H1 (cell line): Measurements from ENCODE around the gene ENTPD1. TPM values are rescaled to one million over a fixed set of nuclear protein-coding genes. Genes with fewer than 3 reads are reported as not detected.

Experiments used
- CTCF ChIA-PET: fragments of 300-600 bp; sonication (Branson Sonifier 250); formaldehyde crosslinking; loops from one replicate; lab custom pipeline; 2021; ENCODE audit not compliant: partially characterized antibody; lab: Charles Lee
- POLR2A ChIA-PET: fragments of 300-600 bp; sonication (Branson Sonifier 250); formaldehyde crosslinking; loops from one replicate; lab custom pipeline; 2021; ENCODE audit warnings: inconsistent platforms; ENCODE audit not compliant: partially characterized antibody; lab: Charles Lee
- DNase-seq, 2 experiments: peaks; one replicate each; pipeline versions ENCODE4 v3.0.0 to v3.0.0-alpha.2; 2010 to 2022; ENCODE audit warnings: low spot score in 2 of 2, low read depth in 1 of 2, mixed read lengths in 1 of 2
- FAIRE-seq: peaks from 2 replicates; lab custom pipeline; 2011; peaks lifted over from hg19 to GRCh38; lab: Jason Lieb, UNC
- H2AFZ ChIP-seq: 2 replicates; pipeline ENCODE4 v1.8.1; 2012; ENCODE audit warnings: low read length, inconsistent platforms
- H2AK5ac ChIP-seq: 2 replicates; pipeline ENCODE4 v1.6.1; 2013; ENCODE audit warnings: low read depth, low read length
- H2BK120ac ChIP-seq: replicated peaks from 2 replicates; pipeline ENCODE3; 2013; ENCODE audit warnings: low read depth, low read length, inconsistent platforms
- H2BK12ac ChIP-seq: 2 replicates; pipeline ENCODE4 v1.6.1; 2013; ENCODE audit warnings: low read depth, low read length
- H2BK15ac ChIP-seq: 2 replicates; pipeline ENCODE4 v1.6.1; 2013; ENCODE audit warnings: low read length
- H2BK20ac ChIP-seq: 2 replicates; pipeline ENCODE4 v1.6.1; 2013; ENCODE audit warnings: low read length
- H2BK5ac ChIP-seq: 2 replicates; pipeline ENCODE4 v1.6.1; 2013; ENCODE audit warnings: low read depth, low read length
- H3K14ac ChIP-seq: 2 replicates; pipeline ENCODE4 v1.6.1; 2013; ENCODE audit warnings: inconsistent platforms; ENCODE audit not compliant: insufficient read length
- H3K18ac ChIP-seq: 2 replicates; pipeline ENCODE4 v1.6.1; 2013; ENCODE audit warnings: low read length; ENCODE audit errors: extremely low read depth
- H3K23ac ChIP-seq: 2 replicates; pipeline ENCODE4 v1.6.1; 2013; ENCODE audit warnings: inconsistent platforms; ENCODE audit not compliant: insufficient read length
- H3K23me2 ChIP-seq: 2 replicates; pipeline ENCODE4 v1.6.1; 2013; ENCODE audit warnings: low read depth, low read length
- H3K27ac ChIP-seq: 2 replicates; pipeline ENCODE4 v1.6.1; 2011; ENCODE audit warnings: low read depth, low read length, inconsistent platforms
- H3K27me3 ChIP-seq, 4 experiments: replicated peaks in 1 of 4; 1 replicate in 1 of 4; 2 replicates in 3 of 4; pipeline versions ENCODE4 v1.6.1 to v1.8.1; 2011 to 2013; ENCODE audit warnings: low read length in 3 of 4, mild to moderate bottlenecking in 3 of 4, inconsistent platforms in 2 of 4, mixed read lengths in 2 of 4, moderate library complexity in 1 of 4; ENCODE audit not compliant: control insufficient read depth in 3 of 4, insufficient read depth in 3 of 4; ENCODE audit errors: extremely low read depth in 1 of 4
- H3K36me3 ChIP-seq, 4 experiments: 2 replicates each; pipeline versions ENCODE4 v1.6.1 to v1.8.1; 2011 to 2013; ENCODE audit warnings: mild to moderate bottlenecking in 4 of 4, low read length in 3 of 4, moderate library complexity in 2 of 4, control low read depth in 1 of 4, inconsistent platforms in 1 of 4; ENCODE audit not compliant: insufficient read depth in 4 of 4, control insufficient read depth in 2 of 4
- H3K4ac ChIP-seq: replicated peaks from 2 replicates; pipeline ENCODE3; 2013; ENCODE audit warnings: low read length, low read depth, mixed read lengths, inconsistent platforms; ENCODE audit not compliant: insufficient read length
- H3K4me1 ChIP-seq, 4 experiments: replicated peaks in 1 of 4; 1 replicate in 1 of 4; 2 replicates in 3 of 4; pipeline versions ENCODE4 v1.6.1 to v1.8.1; 2011 to 2013; ENCODE audit warnings: low read length in 3 of 4, inconsistent platforms in 2 of 4, mixed read lengths in 1 of 4; ENCODE audit not compliant: insufficient read depth in 4 of 4, control insufficient read depth in 3 of 4
- H3K4me2 ChIP-seq, 2 experiments: 2 replicates each; pipeline versions ENCODE4 v1.6.1 to v1.8.1; 2011 to 2013; ENCODE audit warnings: low read depth in 2 of 2, low read length in 2 of 2, control low read depth in 1 of 2, inconsistent platforms in 1 of 2, mild to moderate bottlenecking in 1 of 2; ENCODE audit not compliant: insufficient read depth in 1 of 2
- H3K4me3 ChIP-seq, 4 experiments: fragments of 200-600, 300-600 bp in 1 of 4; sonication (generic), shearing (Covaris generic), sonication (Bioruptor Twin) in 1 of 4; 2 replicates each; pipeline versions ENCODE4 v1.5.1 to v1.8.1; 2011 to 2016; ENCODE audit warnings: low read length in 4 of 4, low read depth in 3 of 4, control low read depth in 2 of 4, inconsistent platforms in 2 of 4, mild to moderate bottlenecking in 2 of 4, mixed read lengths in 1 of 4, moderate library complexity in 1 of 4; ENCODE audit not compliant: insufficient read depth in 2 of 4; ENCODE audit errors: extremely low read depth in 1 of 4
- H3K56ac ChIP-seq: replicated peaks from 2 replicates; pipeline ENCODE3; 2013; ENCODE audit warnings: low read depth, mild to moderate bottlenecking, mixed read lengths, low read length, inconsistent platforms; ENCODE audit not compliant: insufficient read length
- H3K79me1 ChIP-seq: 2 replicates; pipeline ENCODE4 v1.6.1; 2013; ENCODE audit warnings: low read depth, low read length, control low read depth
- H3K79me2 ChIP-seq, 2 experiments: 2 replicates each; pipeline versions ENCODE4 v1.6.1 to v1.8.1; 2012 to 2013; ENCODE audit warnings: low read length in 2 of 2, mild to moderate bottlenecking in 2 of 2, inconsistent platforms in 1 of 2; ENCODE audit not compliant: insufficient read depth in 2 of 2, control insufficient read depth in 1 of 2
- H3K9ac ChIP-seq, 4 experiments: replicated peaks in 1 of 4; 1 replicate in 1 of 4; 2 replicates in 3 of 4; pipeline versions ENCODE4 v1.6.1 to v1.8.1; 2011 to 2013; ENCODE audit warnings: low read depth in 3 of 4, low read length in 3 of 4, control low read depth in 2 of 4, mild to moderate bottlenecking in 2 of 4, moderate library complexity in 2 of 4, inconsistent platforms in 1 of 4; ENCODE audit errors: extremely low read depth in 1 of 4
- H3K9me3 ChIP-seq, 2 experiments: 2 replicates each; pipeline versions ENCODE4 v1.6.1 to v1.8.1; 2012 to 2013; ENCODE audit warnings: mild to moderate bottlenecking in 2 of 2, moderate library complexity in 2 of 2, control low read depth in 1 of 2, inconsistent platforms in 1 of 2, low read depth in 1 of 2, low read length in 1 of 2, mixed read lengths in 1 of 2; ENCODE audit not compliant: insufficient read depth in 2 of 2
- H4K20me1 ChIP-seq, 2 experiments: replicated peaks in 1 of 2; 2 replicates each; pipeline versions ENCODE3 to v1.8.1; 2011 to 2013; ENCODE audit warnings: inconsistent platforms in 2 of 2, low read length in 2 of 2, mild to moderate bottlenecking in 1 of 2; ENCODE audit not compliant: insufficient read depth in 2 of 2, control insufficient read depth in 1 of 2
- H4K5ac ChIP-seq: 2 replicates; pipeline ENCODE4 v1.6.1; 2013; ENCODE audit warnings: low read length, low read depth, mixed read lengths, inconsistent platforms; ENCODE audit not compliant: insufficient read length
- H4K8ac ChIP-seq: 2 replicates; pipeline ENCODE4 v1.8.0; 2013; ENCODE audit warnings: mild to moderate bottlenecking, moderate library complexity, low read length, inconsistent platforms; ENCODE audit not compliant: insufficient read depth; ENCODE audit errors: extremely low read depth
- H4K91ac ChIP-seq: replicated peaks from 2 replicates; pipeline ENCODE3; 2013; ENCODE audit warnings: low read length, mixed read lengths, inconsistent platforms; ENCODE audit not compliant: insufficient read length
- BRCA1 ChIP-seq: IDR thresholded peaks from 2 replicates; pipeline ENCODE4 v1.6.1; 2012; ENCODE audit warnings: low read depth, low read length, improper control_type of control experiment
- CEBPB ChIP-seq: IDR thresholded peaks from 2 replicates; pipeline ENCODE4 v1.6.1; 2012; ENCODE audit warnings: low read depth, low read length
- POU5F1 ChIP-seq: IDR thresholded peaks from 2 replicates; pipeline ENCODE4 v1.6.1; 2011; ENCODE audit warnings: low read depth, mild to moderate bottlenecking, low read length, moderate library complexity
- RAD21 ChIP-seq, 2 experiments: IDR thresholded peaks in 1 of 2; conservative IDR thresholded peaks in 1 of 2; 2 replicates each; pipeline ENCODE4 v1.6.1; 2011; ENCODE audit warnings: low read depth in 2 of 2, low read length in 2 of 2, improper control_type of control experiment in 1 of 2, inconsistent platforms in 1 of 2, mild to moderate bottlenecking in 1 of 2, moderate library complexity in 1 of 2
- RXRA ChIP-seq: IDR thresholded peaks from 2 replicates; pipeline ENCODE4 v1.6.1; 2011; ENCODE audit warnings: low read depth, mild to moderate bottlenecking, low read length, moderate library complexity; ENCODE audit not compliant: insufficient read depth
- SP1 ChIP-seq: IDR thresholded peaks from 2 replicates; pipeline ENCODE4 v1.6.1; 2011; ENCODE audit warnings: low read depth, low read length
- SP2 ChIP-seq: IDR thresholded peaks from 2 replicates; pipeline ENCODE4 v1.6.1; 2012; ENCODE audit warnings: mild to moderate bottlenecking, low read length, inconsistent platforms
- TAF1 ChIP-seq: IDR thresholded peaks from 2 replicates; pipeline ENCODE4 v1.6.1; 2011; ENCODE audit warnings: mild to moderate bottlenecking, low read depth, low read length
- TAF7 ChIP-seq: optimal IDR thresholded peaks from 2 replicates; pipeline ENCODE3; 2011; ENCODE audit warnings: low read depth, mild to moderate bottlenecking, inconsistent platforms, low read length, moderate library complexity, borderline replicate concordance
- TBP ChIP-seq: IDR thresholded peaks from 2 replicates; pipeline ENCODE4 v1.6.1; 2011; ENCODE audit warnings: low read depth, low read length, improper control_type of control experiment
- WGBS, 2 experiments: shearing (Covaris generic) in 1 of 2; methylation state at CpG; one replicate each; pipeline versions ENCODE4 v1.1.6 to v1.1.7; 2013 to 2015; ENCODE audit warnings: low lambda C conversion rate in 2 of 2, mixed read lengths in 2 of 2, inconsistent platforms in 1 of 2, low coverage in 1 of 2, missing lambda C conversion rate in 1 of 2; ENCODE audit not compliant: insufficient replicate concordance in 2 of 2, insufficient coverage in 1 of 2, insufficient read length in 1 of 2; ENCODE audit errors: extremely low coverage in 1 of 2, missing lambda C conversion rate in 1 of 2; 5-methylcytosine and 5-hydroxymethylcytosine counted together
- polyA plus RNA-seq, 7 experiments: library from polyadenylated mRNA; depleted of rRNA in 3 of 7; stranded (reverse) in 5 of 7; unstranded in 2 of 7; fragments of >200 nt in 5 of 7; fragments of 200-250 nt in 2 of 7; gene quantifications; 1 replicate in 5 of 7; 2 replicates in 1 of 7; 4 replicates in 1 of 7; pipeline versions ENCODE4 v1.2.1 to v1.2.3, GENCODE V29; 2011 to 2013; ENCODE audit warnings: missing spikeins in 2 of 7, mixed read lengths in 2 of 7
- total RNA-seq: library from RNA; stranded (reverse); fragmentation: NEBNext Ultra II Directional; extraction: Animal tissue kit (Norgen Biotek cat#: 25700); gene quantifications from 2 replicates; pipeline ENCODE4 v1.2.1, GENCODE V29; 2021
- TF ChIP-seq, protein P1 (sequence below), 3 experiments: IDR thresholded peaks; 1 replicate in 2 of 3; 2 replicates in 1 of 3; pipeline versions ENCODE4 v1.5.1 to v1.6.1; 2011; ENCODE audit warnings: low read length in 3 of 3, mild to moderate bottlenecking in 3 of 3, inconsistent platforms in 2 of 3, low read depth in 1 of 3, moderate library complexity in 1 of 3; ENCODE audit not compliant: insufficient read depth in 1 of 3; ENCODE audit errors: control extremely low read depth in 1 of 3

Gene ENTPD1
- total and polyA plus RNA-seq, 2 of the 8 experiments (the other 6 are each of a cell fraction or from before 2014, with no cell fraction given), result 2.2 to 2.5 TPM

GRCh38 chr10:95795602-95796001 is 39.6 kb downstream of the ENTPD1 start:
- Histone ChIP-seq H3K27ac (no peak overlapping the region), H2BK15ac (no peak overlapping the region), H3K23me2 (no peaks in the 10 kb centered on the region), H4K5ac (no peak overlapping the region), H3K9me3 (peaks cover 0 to 5% of the 10 kb centered on the region in 2 experiments; a peak in 3 of 4 replicates), H4K8ac (no peak overlapping the region), H4K20me1 (no peaks in the 10 kb centered on the region), H2BK5ac (no peak overlapping the region), H3K9ac (no peak overlapping the region), H2BK12ac (no peak overlapping the region), H3K36me3 (no peaks in the 10 kb centered on the region; a peak in 1 of 8 replicates), H2BK120ac (no peak overlapping the region), H4K91ac (no peak overlapping the region), H3K27me3 (no peaks in the 10 kb centered on the region), H2BK20ac (no peak overlapping the region), H3K4ac (no peak overlapping the region), H3K14ac (no peak overlapping the region), H2AFZ (no peak overlapping the region), H3K23ac (no peak overlapping the region), H3K79me1 (no peaks in the 10 kb centered on the region), H3K18ac (no peak overlapping the region), H3K4me3 (no peak overlapping the region)
- FAIRE-seq (no peak), DNase-seq (no peak)
- CTCF ChIA-PET, result interaction anchor here (0.6 to 1.1 kb wide), 3 partner anchors 16 to 1221 kb away, joined by 3 read pairs; no protein-coding TSS in a partner anchor
- no peak for TF ChIP-seq BRCA1
- no peak for TF ChIP-seq CEBPB
- TF ChIP-seq POU5F1, result no peak
- TF ChIP-seq RXRA, result no peak
- no peak for TF ChIP-seq TAF1
- TF ChIP-seq RAD21 (IDR thresholded peaks at IDR 0.05 in 1 of 2, conservative IDR thresholded peaks at IDR 0.05 in 1 of 2; ENCODE audit: low read depth in 2 of 2, low read length in 2 of 2), result no peak
- no peak for TF ChIP-seq SP1
- TF ChIP-seq TBP, result no peak
- no peak for TF ChIP-seq SP2
- TF ChIP-seq, protein P1, sequence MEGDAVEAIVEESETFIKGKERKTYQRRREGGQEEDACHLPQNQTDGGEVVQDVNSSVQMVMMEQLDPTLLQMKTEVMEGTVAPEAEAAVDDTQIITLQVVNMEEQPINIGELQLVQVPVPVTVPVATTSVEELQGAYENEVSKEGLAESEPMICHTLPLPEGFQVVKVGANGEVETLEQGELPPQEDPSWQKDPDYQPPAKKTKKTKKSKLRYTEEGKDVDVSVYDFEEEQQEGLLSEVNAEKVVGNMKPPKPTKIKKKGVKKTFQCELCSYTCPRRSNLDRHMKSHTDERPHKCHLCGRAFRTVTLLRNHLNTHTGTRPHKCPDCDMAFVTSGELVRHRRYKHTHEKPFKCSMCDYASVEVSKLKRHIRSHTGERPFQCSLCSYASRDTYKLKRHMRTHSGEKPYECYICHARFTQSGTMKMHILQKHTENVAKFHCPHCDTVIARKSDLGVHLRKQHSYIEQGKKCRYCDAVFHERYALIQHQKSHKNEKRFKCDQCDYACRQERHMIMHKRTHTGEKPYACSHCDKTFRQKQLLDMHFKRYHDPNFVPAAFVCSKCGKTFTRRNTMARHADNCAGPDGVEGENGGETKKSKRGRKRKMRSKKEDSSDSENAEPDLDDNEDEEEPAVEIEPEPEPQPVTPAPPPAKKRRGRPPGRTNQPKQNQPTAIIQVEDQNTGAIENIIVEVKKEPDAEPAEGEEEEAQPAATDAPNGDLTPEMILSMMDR (IDR thresholded peaks at IDR 0.05; ENCODE audit: control extremely low read depth in 1 of 3, insufficient read depth in 1 of 3, low read depth in 1 of 3, low read length in 3 of 3), result no peak
- no peak for TF ChIP-seq TAF7
- TF ChIP-seq, all 59 proteins: peak for 0
- H3K4me1 ChIP-seq, result peaks cover 0 to 4% (median 0%) of the 10 kb centered on the region in 4 experiments; a peak in 1 of 7 replicates
- H3K4me2 ChIP-seq, result no peak overlapping the region
- no peak overlapping the region for H2AK5ac ChIP-seq
- WGBS, 2 experiments, result 96% methylated on average over 3 of the region's 3 CpGs; no CpG with 5 or more reads in 1 of the 2 experiments
- POLR2A ChIA-PET, result interaction anchor here (1.3 kb wide), 1 partner anchor 21 kb away, joined by 3 read pairs; no protein-coding TSS in a partner anchor
- H3K56ac ChIP-seq, result no peak overlapping the region
- H3K79me2 ChIP-seq, result no peaks in the 10 kb centered on the region
